ENCODE data around the gene ARSA.

Gene ARSA

GRCh38 chr22:50627642-50628542, at the start of gene ARSA:
ARSA (minus strand) TSS chr22:50628152; CDS start chr22:50627779, 373 bp downstream.
- H3K4me1 Mint-ChIP-seq: peaks cover 27% of the 10 kb centered on the region
- peak within 1 kb of the TSS; percentile 92 for H3K4me3 Mint-ChIP-seq
- no peaks in the 10 kb centered on the region for H3K9me3 Mint-ChIP-seq
- H3K27ac Mint-ChIP-seq: peak within 1 kb of the TSS; percentile 85
- no peaks in the 10 kb centered on the region for H3K27me3 Mint-ChIP-seq
- no peaks in the 10 kb centered on the region for H3K36me3 Mint-ChIP-seq

GRCh38 chr22:50676661-50677492, 48.9 kb upstream of the ARSA start:
- no peaks in the 10 kb centered on the region for H3K9me3 Mint-ChIP-seq
- H3K4me3 Mint-ChIP-seq: no peak overlapping the region
- H3K27me3 Mint-ChIP-seq: peaks cover 15% of the 10 kb centered on the region
- no peaks in the 10 kb centered on the region for H3K36me3 Mint-ChIP-seq
- H3K4me1 Mint-ChIP-seq: peaks cover 6% of the 10 kb centered on the region
- H3K27ac Mint-ChIP-seq: no peak overlapping the region

DNA sequence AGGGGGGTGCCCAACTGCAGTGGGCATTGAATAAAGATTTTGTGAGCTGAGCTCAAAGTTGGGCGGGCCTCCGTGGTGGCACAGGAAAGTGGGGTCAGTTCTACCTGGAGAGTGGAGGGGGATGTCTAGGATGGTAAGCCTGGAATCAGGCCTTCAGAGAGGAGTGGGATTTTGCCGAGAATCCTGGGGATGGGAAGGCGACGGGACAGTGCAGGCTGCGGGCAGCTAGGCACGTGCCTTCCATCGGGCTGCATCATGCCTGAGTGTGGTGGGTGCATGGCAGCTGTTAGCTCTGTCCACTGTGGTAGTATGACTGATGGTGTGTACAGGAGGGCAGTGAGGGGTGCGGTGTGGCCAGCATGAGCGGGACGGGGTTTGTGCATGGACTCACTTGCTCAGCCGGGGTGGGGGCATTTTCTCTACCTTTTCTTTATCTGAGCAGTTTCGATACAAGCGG, 48.3 kb upstream of the ARSA start:
- Mint-ChIP-seq H3K27ac (no peak overlapping the region), H3K4me3 (no peak overlapping the region), H3K9me3 (no peaks in the 10 kb centered on the region), H3K36me3 (no peaks in the 10 kb centered on the region), H3K27me3 (peaks cover 15% of the 10 kb centered on the region), H3K4me1 (peaks cover 6% of the 10 kb centered on the region)

GRCh38 chr22:50675553-50676179, 47.7 kb upstream of the ARSA start:
- Mint-ChIP-seq H3K27ac (no peak overlapping the region), H3K9me3 (no peaks in the 10 kb centered on the region), H3K36me3 (no peaks in the 10 kb centered on the region), H3K4me1 (peaks cover 6% of the 10 kb centered on the region), H3K4me3 (peak overlapping the region; percentile 58), H3K27me3 (peaks cover 15% of the 10 kb centered on the region)

- Mint-ChIP-seq H3K4me3 (peak overlapping the region; percentile 58), H3K27me3 (peaks cover 15% of the 10 kb centered on the region), H3K4me1 (peaks cover 6% of the 10 kb centered on the region), H3K36me3 (no peaks in the 10 kb centered on the region), H3K9me3 (no peaks in the 10 kb centered on the region), H3K27ac (no peak overlapping the region)
These were observed 46.9 kb upstream of the ARSA start for GRCh38 chr22:50674606-50675552.

DNA sequence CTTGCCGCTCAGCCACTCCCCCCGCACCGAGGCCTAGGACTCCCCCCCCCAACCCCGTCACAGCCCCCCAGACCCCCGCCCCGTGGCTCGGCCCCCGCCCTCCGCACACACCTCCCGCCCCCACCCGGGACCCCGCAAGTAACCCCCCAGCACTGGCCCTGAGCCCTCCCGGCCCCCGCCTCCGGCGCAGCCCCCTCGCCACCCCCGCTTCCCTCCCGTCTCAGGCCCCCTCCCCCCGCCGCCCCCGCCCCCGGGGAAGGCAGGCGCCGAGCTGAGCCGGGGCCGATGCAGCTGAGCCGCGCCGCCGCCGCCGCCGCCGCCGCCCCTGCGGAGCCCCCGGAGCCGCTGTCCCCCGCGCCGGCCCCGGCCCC, 46.2 kb upstream of the ARSA start:
- no peak overlapping the region for H3K4me3 Mint-ChIP-seq

DNA sequence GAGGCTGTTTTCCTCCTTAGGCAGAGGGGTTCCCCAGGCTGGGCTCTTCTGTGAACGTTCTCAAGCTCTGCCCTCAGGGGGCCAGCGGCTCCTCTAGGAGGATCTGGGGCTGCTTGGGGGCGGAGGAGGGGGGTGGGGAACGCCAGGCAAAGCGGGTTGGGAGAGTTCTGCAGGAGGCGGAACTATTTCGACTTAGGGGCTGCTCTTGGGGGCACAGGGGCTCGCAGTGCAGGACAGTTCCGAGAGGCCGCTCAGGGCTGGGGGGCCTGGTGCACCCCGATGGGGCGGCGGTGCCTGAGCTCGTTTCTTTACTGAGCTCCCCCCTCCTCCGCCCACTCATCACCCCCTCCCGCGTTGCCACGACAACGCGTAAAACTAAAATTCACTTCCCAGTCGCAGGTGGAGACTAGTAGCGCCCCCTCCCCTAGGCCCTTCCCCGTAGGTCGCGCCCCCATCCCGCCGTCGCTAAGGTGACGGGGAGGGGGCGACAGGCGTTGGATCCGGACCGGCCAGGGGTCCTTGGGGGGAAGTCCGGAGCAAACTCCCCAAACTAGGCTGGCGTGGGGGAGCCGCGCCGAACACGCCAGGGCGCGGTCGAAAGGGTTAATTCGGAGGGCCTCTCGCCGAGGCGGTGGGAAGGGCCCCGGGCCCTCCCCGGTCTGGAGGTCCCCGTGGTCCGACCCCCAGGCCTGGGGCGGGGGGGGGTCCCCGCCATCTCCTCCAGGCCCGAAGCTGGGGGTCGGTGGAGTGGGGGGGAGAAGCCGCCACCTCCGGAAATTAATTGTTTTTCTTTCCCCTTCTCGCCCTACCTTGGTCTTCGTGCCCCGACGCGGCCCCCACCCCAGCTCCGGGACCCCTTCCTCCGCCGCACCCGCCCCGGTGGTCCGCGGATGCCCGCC, 45.5 kb upstream of the ARSA start:
- H3K9me3 Mint-ChIP-seq: no peaks in the 10 kb centered on the region
- H3K4me3 Mint-ChIP-seq: peak overlapping the region; percentile 39
- no peak overlapping the region for H3K27ac Mint-ChIP-seq
- H3K36me3 Mint-ChIP-seq: no peaks in the 10 kb centered on the region
- H3K27me3 Mint-ChIP-seq: peaks cover 15% of the 10 kb centered on the region
- peaks cover 6% of the 10 kb centered on the region for H3K4me1 Mint-ChIP-seq

More for the DNA sequence above, 46.2 kb upstream of the ARSA start:
- Mint-ChIP-seq H3K4me1 (peaks cover 6% of the 10 kb centered on the region), H3K27ac (no peak overlapping the region), H3K9me3 (no peaks in the 10 kb centered on the region), H3K27me3 (peaks cover 15% of the 10 kb centered on the region), H3K36me3 (no peaks in the 10 kb centered on the region)

DNA sequence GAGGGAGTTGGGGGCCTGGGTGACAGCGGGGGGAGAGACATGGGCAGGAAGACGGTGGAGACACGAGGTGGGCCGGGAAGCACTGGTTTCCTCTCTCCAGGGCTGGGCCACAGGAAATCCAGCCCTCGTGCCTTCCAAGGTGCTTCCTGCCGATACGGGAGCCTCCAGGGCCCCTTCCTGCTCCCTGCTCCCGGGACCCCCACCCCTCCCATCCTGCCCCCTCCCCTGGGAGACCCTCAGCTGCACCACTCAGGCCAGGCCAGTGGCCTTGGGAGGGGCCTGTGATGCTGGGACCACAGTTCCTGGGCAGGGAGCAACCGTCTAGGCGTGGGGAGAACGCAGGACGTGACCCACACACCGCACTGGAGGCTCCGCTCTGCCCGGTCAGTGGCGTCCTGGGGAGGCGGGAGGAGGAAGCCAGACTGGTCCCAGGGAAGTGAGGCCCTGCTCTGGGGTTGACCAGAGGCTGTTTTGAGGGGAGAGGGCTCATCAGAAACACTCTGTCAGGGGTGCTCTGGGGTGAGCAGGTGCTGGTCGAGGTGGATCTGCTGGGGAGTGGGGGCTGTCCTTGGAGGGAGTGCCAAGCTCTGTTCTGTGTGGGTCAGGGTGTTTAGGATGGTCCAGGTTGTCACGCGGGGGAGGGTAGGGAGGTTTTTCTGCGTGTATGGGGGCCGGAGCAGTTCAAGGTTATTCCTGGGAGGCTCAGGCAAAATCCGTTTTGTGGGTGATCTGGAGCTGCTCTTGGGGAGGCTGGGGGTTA, 44.7 kb upstream of the ARSA start, which contains the start of gene SHANK3:
Gene SHANK3, plus strand, starts transcription at position 353 of the 760 bp plus-strand sequence.
- no peak within 1 kb of the TSS for H3K27ac Mint-ChIP-seq
- peaks cover 15% of the 10 kb centered on the region for H3K27me3 Mint-ChIP-seq
- peaks cover 6% of the 10 kb centered on the region for H3K4me1 Mint-ChIP-seq
- no peaks in the 10 kb centered on the region for H3K36me3 Mint-ChIP-seq
- H3K4me3 Mint-ChIP-seq: peak within 1 kb of the TSS; percentile 39
- H3K9me3 Mint-ChIP-seq: no peaks in the 10 kb centered on the region

DNA sequence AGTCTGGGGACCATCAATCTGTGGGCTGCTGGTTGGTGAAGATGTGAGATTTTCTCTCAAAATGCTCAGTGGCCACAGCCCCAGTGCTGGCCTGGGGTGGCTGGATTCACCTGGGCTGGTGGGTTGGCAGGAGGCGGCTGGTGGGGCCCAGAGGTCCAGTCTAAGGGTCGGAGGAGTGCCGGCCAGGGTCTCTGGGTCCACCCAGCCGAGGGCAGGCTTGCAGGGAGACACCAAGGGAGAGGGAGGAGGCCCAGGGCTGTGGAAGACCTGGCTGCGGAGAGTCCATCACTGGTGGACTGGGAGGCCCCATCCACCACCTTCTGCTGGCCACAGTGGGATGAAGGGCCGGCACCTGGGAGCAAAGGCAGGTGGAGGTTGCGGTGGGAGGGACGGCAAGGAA, 44.1 kb upstream of the ARSA start:
- no peaks in the 10 kb centered on the region for H3K36me3 Mint-ChIP-seq
- no peak overlapping the region for H3K27ac Mint-ChIP-seq

DNA sequence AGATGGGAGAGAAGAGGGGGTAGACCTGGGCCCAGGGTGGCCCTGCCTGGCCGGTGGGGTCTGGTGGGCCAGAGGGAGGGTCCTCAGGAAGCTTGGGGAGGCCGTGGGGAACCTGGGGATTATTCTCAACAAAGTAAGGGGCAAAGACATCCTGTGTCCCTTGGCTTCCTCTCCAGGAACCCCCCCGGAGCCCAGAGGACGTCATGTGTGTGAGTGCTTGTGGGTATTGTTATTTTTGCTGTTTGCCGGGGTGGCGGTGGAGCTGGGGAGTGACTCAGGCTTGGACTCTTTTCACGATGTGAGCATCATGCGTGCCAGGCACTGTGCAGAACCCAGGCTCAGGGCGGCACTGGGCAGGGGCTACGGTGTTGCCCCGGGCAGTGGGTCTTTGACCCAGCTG, 43.7 kb upstream of the ARSA start:
- peak overlapping the region; percentile 61 for H3K27ac Mint-ChIP-seq
- H3K27me3 Mint-ChIP-seq: peaks cover 17% of the 10 kb centered on the region

More for the DNA sequence above, 44.1 kb upstream of the ARSA start:
- Mint-ChIP-seq H3K4me3 (no peak overlapping the region), H3K27me3 (peaks cover 16% of the 10 kb centered on the region), H3K9me3 (no peaks in the 10 kb centered on the region), H3K4me1 (peaks cover 6% of the 10 kb centered on the region)

GRCh38 chr22:50670914-50671538, 43.1 kb upstream of the ARSA start:
- Mint-ChIP-seq H3K36me3 (no peaks in the 10 kb centered on the region), H3K27ac (peak overlapping the region; percentile 61), H3K4me3 (no peak overlapping the region), H3K27me3 (peaks cover 14% of the 10 kb centered on the region), H3K4me1 (peaks cover 6% of the 10 kb centered on the region), H3K9me3 (no peaks in the 10 kb centered on the region)

More for the DNA sequence above, 43.7 kb upstream of the ARSA start:
- H3K36me3 Mint-ChIP-seq: no peaks in the 10 kb centered on the region
- peaks cover 6% of the 10 kb centered on the region for H3K4me1 Mint-ChIP-seq
- no peaks in the 10 kb centered on the region for H3K9me3 Mint-ChIP-seq
- no peak overlapping the region for H3K4me3 Mint-ChIP-seq

GRCh38 chr22:50670513-50670912, 42.6 kb upstream of the ARSA start:
- Mint-ChIP-seq H3K36me3 (no peaks in the 10 kb centered on the region), H3K27ac (no peak overlapping the region), H3K4me3 (no peak overlapping the region), H3K4me1 (peaks cover 6% of the 10 kb centered on the region), H3K9me3 (no peaks in the 10 kb centered on the region), H3K27me3 (peaks cover 10% of the 10 kb centered on the region)

DNA sequence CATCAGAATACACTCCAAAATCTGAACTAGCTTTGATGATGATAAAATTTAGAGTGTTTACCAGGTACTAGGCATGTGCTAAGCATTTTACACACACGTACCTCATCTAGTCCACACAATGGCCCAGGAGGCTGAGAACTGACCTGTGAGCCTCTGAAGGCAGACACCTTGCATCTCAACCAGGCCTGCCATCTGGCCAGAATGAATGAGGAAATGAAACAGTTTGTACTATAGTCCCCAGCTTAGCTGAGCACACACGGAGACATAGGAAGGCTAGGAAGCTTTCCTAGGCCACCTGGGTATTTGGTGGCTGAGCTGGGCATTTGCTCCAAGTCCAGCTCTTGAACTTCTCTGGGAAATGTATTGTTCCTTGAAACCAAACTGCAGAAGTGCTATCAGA, 37.8 kb upstream of the ARSA start:
- Mint-ChIP-seq H3K4me3 (no peak overlapping the region), H3K36me3 (no peaks in the 10 kb centered on the region), H3K9me3 (no peaks in the 10 kb centered on the region), H3K27me3 (peaks cover 3% of the 10 kb centered on the region), H3K4me1 (no peaks in the 10 kb centered on the region), H3K27ac (no peak overlapping the region)
